ENCODE results near the gene SEPTIN5. TPM values are rescaled to one million over a fixed set of nuclear protein-coding genes. Genes with fewer than 3 reads are reported as not detected.
"Not testable (repeated sequence)": the region's sequence is repeated elsewhere in the genome, so short reads cannot be mapped to it uniquely, and the experiment has no call there.

The SEPTIN5 gene
- total RNA-seq, 2 experiments from 2014 or later: 0.47 to 0.81 TPM

DNA sequence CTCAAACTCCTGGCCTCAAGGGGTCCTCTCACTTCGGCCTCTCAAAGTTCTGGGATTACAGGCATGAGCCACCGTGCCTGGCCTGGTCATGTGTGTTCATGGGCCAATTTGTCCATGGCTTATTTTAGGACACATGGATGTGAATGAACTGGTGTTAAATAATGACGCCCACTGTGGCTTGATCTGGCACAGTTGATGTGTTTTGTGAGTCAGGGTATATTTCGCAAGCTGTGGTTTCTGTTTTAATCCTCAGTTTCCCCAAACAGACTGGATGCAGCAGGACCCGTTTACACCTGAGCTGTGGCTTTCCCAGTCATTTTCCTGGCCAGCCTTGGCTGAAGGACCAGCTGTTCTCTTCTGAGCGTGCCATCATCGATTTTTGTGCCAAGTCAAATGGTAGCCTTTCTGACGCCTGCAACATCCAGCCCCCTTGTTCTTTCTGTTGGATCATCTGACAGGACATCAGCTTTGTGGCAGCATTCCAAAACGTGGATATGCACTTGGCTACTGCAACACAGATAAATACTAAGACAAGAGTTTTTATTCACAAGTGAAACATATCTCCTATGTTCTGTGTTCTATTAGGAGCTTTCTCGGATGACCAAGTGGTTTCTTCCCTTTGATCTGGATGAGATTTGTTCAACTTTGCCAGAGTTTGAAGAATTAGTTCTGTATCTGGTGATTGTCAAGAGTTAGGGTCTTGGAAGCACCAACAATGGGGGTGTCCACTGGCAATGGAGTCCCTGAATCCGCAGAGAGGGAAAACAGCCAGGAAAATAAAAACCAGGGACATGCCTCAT lies 40.0 kb upstream of the SEPTIN5 start:
- Mint-ChIP-seq H3K4me1 (ENCODE audit: low read depth) (no peaks in the 10 kb centered on the region), H3K27me3 (ENCODE audit: low read depth) (peaks cover 3% of the 10 kb centered on the region), H3K36me3 (ENCODE audit: low read depth) (no peaks in the 10 kb centered on the region), H3K9me3 (no peaks in the 10 kb centered on the region), H3K27ac (no peak overlapping the region), H3K4me3 (no peak overlapping the region)
- CTCF ChIA-PET: interaction anchor here (0.5 kb wide), 1 partner anchor 292 kb away, joined by 3 read pairs; no protein-coding TSS in a partner anchor
- no peak for DNase-seq
- intact Hi-C loops (cut with micrococcal nuclease): no loop called here

DNA sequence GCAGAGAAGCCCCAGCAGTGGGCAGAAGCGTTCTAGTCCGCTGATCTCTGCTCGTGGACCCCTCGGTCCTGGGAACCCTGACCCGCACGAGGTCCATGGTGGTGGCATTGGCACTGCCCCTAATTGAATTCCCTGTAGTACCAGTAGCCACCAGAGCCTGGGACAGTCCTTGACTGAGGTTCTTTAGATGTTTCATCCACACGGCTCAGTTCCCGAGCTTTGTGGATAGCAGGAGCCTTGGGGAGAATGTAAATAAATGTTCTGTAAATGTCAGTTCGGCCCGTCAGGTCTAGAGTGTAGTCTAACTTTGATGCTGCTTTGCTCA lies 39.4 kb upstream of the SEPTIN5 start:
- Mint-ChIP-seq H3K4me3 (no peak overlapping the region), H3K27ac (no peak overlapping the region), H3K36me3 (ENCODE audit: low read depth) (no peaks in the 10 kb centered on the region), H3K4me1 (ENCODE audit: low read depth) (no peaks in the 10 kb centered on the region), H3K27me3 (ENCODE audit: low read depth) (peaks cover 3% of the 10 kb centered on the region), H3K9me3 (no peaks in the 10 kb centered on the region)
- CTCF ChIA-PET: interaction anchor here (0.5 to 0.6 kb wide), 2 partner anchors 274 to 291 kb away, joined by 3 to 4 read pairs; no protein-coding TSS in a partner anchor
- intact Hi-C loops (cut with micrococcal nuclease): no loop called here
- DNase-seq: no peak

GRCh38 chr22:19675428-19675827 lies 38.9 kb upstream of the SEPTIN5 start:
- Mint-ChIP-seq H3K36me3 (ENCODE audit: low read depth) (no peaks in the 10 kb centered on the region), H3K27me3 (ENCODE audit: low read depth) (peaks cover 3% of the 10 kb centered on the region), H3K9me3 (no peaks in the 10 kb centered on the region), H3K4me1 (ENCODE audit: low read depth) (no peaks in the 10 kb centered on the region), H3K4me3 (no peak overlapping the region), H3K27ac (no peak overlapping the region)
- CTCF ChIA-PET: interaction anchor here (0.6 to 1.5 kb wide), 2 partner anchors 55 to 274 kb away, joined by 4 to 5 read pairs; no protein-coding TSS in a partner anchor
- intact Hi-C loops (cut with micrococcal nuclease): no loop called here
- DNase-seq: no peak

DNA sequence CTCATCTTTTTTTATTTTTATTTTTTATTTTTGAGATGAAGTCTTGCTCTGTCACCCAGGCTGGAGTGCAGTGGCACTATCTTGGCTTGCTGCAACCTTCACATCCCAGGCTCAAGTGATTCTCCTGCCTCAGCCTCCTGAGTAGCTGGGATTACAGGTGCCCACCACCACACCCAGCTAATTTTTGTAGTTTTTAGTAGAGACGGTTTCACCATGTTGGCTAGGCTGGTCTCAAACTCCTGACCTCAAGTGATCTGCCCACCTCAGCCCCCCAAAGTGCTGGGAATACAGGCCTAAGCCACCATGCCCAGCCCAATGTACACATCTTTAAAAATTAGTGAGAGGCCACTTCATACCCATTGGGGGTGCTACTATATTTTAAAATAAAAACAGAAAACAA lies 37.9 kb upstream of the SEPTIN5 start:
- CTCF ChIA-PET: interaction anchor here (1.5 kb wide), 1 partner anchor 54 kb away, joined by 5 read pairs; no protein-coding TSS in a partner anchor
- H3K36me3 Mint-ChIP-seq (ENCODE audit: low read depth); H3K27me3 Mint-ChIP-seq (ENCODE audit: low read depth); H3K4me1 Mint-ChIP-seq (ENCODE audit: low read depth); H3K4me3 Mint-ChIP-seq; H3K9me3 Mint-ChIP-seq; DNase-seq; H3K27ac Mint-ChIP-seq; intact Hi-C loops (cut with micrococcal nuclease): not testable (repeated sequence)

DNA sequence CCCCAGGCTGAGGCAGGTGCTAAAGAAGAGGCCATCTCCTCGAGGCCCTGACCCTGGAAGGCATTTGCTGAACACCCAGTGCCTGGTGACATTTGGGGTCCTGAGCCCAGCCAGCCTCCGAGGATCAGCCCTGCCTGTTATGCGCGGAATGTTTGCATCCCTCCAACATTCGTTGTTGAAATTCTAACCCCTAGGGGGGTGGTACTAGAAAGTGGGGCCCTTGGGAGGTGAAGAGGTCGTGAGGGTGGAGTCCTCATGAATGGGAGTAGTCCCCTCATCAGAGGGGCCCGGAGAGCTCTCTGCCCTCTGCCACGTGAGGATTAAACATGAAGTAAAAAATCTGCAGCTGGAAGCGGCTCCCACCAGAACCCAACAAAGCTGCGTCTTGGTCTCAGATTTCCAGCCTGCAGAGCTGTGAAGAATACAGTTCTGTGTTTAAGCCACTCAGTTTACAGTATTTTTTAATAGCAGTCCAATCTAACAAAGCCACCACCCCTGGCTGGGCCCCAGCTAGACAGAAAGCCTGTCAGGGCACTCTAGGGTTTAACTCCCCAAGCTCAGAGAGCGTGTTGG lies 35.3 kb upstream of the SEPTIN5 start:
- no peak overlapping the region for H3K4me3 Mint-ChIP-seq
- no peaks in the 10 kb centered on the region for H3K36me3 Mint-ChIP-seq (ENCODE audit: low read depth)
- CTCF ChIA-PET: interaction anchor here (0.9 to 2.5 kb wide), 10 partner anchors 11 to 232 kb away, joined by 3 to 13 read pairs (median 4); no protein-coding TSS in a partner anchor
- intact Hi-C loops (cut with micrococcal nuclease): no loop called here
- H3K27me3 Mint-ChIP-seq (ENCODE audit: low read depth): peaks cover 11% of the 10 kb centered on the region
- no peak for DNase-seq
- H3K9me3 Mint-ChIP-seq: no peaks in the 10 kb centered on the region
- no peak overlapping the region for H3K27ac Mint-ChIP-seq
- peaks cover 2% of the 10 kb centered on the region for H3K4me1 Mint-ChIP-seq (ENCODE audit: low read depth)

GRCh38 chr22:19679522-19680101 lies 34.7 kb upstream of the SEPTIN5 start:
- H3K36me3 Mint-ChIP-seq (ENCODE audit: low read depth): no peaks in the 10 kb centered on the region
- CTCF ChIA-PET: interaction anchor here (0.7 to 2.5 kb wide), 11 partner anchors 10 to 232 kb away, joined by 3 to 13 read pairs (median 4); no protein-coding TSS in a partner anchor

DNA sequence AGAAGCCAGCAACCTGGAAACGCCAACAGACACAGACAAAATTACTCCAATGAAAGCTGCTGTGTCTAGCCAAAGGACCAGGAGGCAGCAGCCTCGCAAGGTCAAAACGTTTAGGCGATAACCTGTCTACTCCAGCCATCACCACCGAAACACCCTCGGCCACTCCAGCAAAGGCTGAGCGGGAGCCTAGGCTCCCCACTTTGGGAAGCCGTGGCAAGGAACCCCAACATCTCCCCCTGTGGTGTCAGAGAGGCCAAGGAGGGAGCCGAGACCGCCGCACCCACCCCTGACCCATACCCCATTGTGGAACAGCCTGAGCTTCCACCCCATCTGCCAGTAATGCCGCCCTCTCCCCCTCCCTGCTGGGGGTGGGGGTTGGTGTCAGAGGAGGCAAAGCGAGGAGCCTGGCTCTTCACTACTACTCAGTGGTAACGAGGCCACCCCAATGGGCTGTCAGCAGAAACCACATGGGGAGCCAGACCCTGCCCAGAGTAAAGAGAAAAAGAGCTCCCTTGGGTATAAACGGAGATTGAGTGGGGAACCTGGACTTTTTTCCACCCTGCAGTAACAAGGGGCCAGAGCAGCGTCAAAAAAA lies 33.9 kb upstream of the SEPTIN5 start:
- peaks cover 8% of the 10 kb centered on the region for H3K27me3 Mint-ChIP-seq (ENCODE audit: low read depth)
- intact Hi-C loops (cut with micrococcal nuclease): loop anchor here (2.0 kb wide), 1 partner anchor 38 kb away; no protein-coding TSS in a partner anchor
- H3K9me3 Mint-ChIP-seq: no peaks in the 10 kb centered on the region
- CTCF ChIA-PET: interaction anchor here (0.7 to 2.5 kb wide), 9 partner anchors 9 to 231 kb away, joined by 3 to 13 read pairs (median 4); no protein-coding TSS in a partner anchor
- H3K4me3 Mint-ChIP-seq: no peak overlapping the region
- H3K27ac Mint-ChIP-seq: no peak overlapping the region
- H3K36me3 Mint-ChIP-seq (ENCODE audit: low read depth): no peaks in the 10 kb centered on the region
- peaks cover 2% of the 10 kb centered on the region for H3K4me1 Mint-ChIP-seq (ENCODE audit: low read depth)
- DNase-seq: no peak

More at GRCh38 chr22:19679522-19680101, 34.7 kb upstream of the SEPTIN5 start:
- Mint-ChIP-seq H3K27ac (no peak overlapping the region), H3K9me3 (no peaks in the 10 kb centered on the region), H3K27me3 (ENCODE audit: low read depth) (peaks cover 9% of the 10 kb centered on the region), H3K4me3 (no peak overlapping the region), H3K4me1 (ENCODE audit: low read depth) (peaks cover 2% of the 10 kb centered on the region)
- intact Hi-C loops (cut with micrococcal nuclease): loop anchor here (2.0 kb wide), 1 partner anchor 39 kb away; no protein-coding TSS in a partner anchor
- DNase-seq: peak; percentile 39

GRCh38 chr22:19680911-19681862 lies 33.1 kb upstream of the SEPTIN5 start:
- H3K4me1 Mint-ChIP-seq (ENCODE audit: low read depth): peaks cover 2% of the 10 kb centered on the region
- no peak for DNase-seq

GRCh38 chr22:19681863-19682245 lies 32.4 kb upstream of the SEPTIN5 start:
- intact Hi-C loops (cut with micrococcal nuclease): loop anchor here (2.0 kb wide), 1 partner anchor 37 kb away; no protein-coding TSS in a partner anchor
- DNase-seq: no peak
- Mint-ChIP-seq H3K9me3 (no peaks in the 10 kb centered on the region), H3K27ac (no peak overlapping the region), H3K4me3 (no peak overlapping the region), H3K27me3 (ENCODE audit: low read depth) (peaks cover 8% of the 10 kb centered on the region), H3K36me3 (ENCODE audit: low read depth) (no peaks in the 10 kb centered on the region), H3K4me1 (ENCODE audit: low read depth) (peaks cover 2% of the 10 kb centered on the region)
- CTCF ChIA-PET: interaction anchor here (2.2 kb wide), 1 partner anchor 8 kb away, joined by 8 read pairs; no protein-coding TSS in a partner anchor

More at GRCh38 chr22:19680911-19681862, 33.1 kb upstream of the SEPTIN5 start:
- Mint-ChIP-seq H3K27me3 (ENCODE audit: low read depth) (peaks cover 8% of the 10 kb centered on the region), H3K27ac (no peak overlapping the region), H3K36me3 (ENCODE audit: low read depth) (no peaks in the 10 kb centered on the region), H3K4me3 (no peak overlapping the region), H3K9me3 (no peaks in the 10 kb centered on the region)
- CTCF ChIA-PET: interaction anchor here (0.7 to 2.2 kb wide), 2 partner anchors 8 to 51 kb away, joined by 3 to 8 read pairs; no protein-coding TSS in a partner anchor
- intact Hi-C loops (cut with micrococcal nuclease): loop anchor here (2.0 kb wide), 1 partner anchor 38 kb away; no protein-coding TSS in a partner anchor

- DNase-seq: no peak
- H3K4me1 Mint-ChIP-seq (ENCODE audit: low read depth): no peaks in the 10 kb centered on the region
- no peak overlapping the region for H3K27ac Mint-ChIP-seq
- peaks cover 6% of the 10 kb centered on the region for H3K27me3 Mint-ChIP-seq (ENCODE audit: low read depth)
- CTCF ChIA-PET: interaction anchor here (1.3 kb wide), 1 partner anchor 43 kb away, joined by 4 read pairs; no protein-coding TSS in a partner anchor
- H3K4me3 Mint-ChIP-seq: no peak overlapping the region
- intact Hi-C loops (cut with micrococcal nuclease): no loop called here
- H3K36me3 Mint-ChIP-seq (ENCODE audit: low read depth): no peaks in the 10 kb centered on the region
- H3K9me3 Mint-ChIP-seq: no peaks in the 10 kb centered on the region
Observed at GRCh38 chr22:19686946-19687345, 27.4 kb upstream of the SEPTIN5 start.

All from activated naive CD4-positive, alpha-beta T cell treated with anti-CD3 and anti-CD28 coated beads for 36 hours (primary cell).